SKM-1 treated with dmso at 0.1 percent for 144 hours (cell line): ENCODE data around the gene NPHP4.

Source experiments
- DNase-seq: peaks from one replicate; lab custom pipeline; 2025; ENCODE audit not compliant: unreplicated experiment; lab: John Stamatoyannopoulos, UW

Gene NPHP4

GRCh38 chr1:5839161-5839880 is 152.9 kb downstream of the NPHP4 start:
- DNase-seq, result no peak

DNA sequence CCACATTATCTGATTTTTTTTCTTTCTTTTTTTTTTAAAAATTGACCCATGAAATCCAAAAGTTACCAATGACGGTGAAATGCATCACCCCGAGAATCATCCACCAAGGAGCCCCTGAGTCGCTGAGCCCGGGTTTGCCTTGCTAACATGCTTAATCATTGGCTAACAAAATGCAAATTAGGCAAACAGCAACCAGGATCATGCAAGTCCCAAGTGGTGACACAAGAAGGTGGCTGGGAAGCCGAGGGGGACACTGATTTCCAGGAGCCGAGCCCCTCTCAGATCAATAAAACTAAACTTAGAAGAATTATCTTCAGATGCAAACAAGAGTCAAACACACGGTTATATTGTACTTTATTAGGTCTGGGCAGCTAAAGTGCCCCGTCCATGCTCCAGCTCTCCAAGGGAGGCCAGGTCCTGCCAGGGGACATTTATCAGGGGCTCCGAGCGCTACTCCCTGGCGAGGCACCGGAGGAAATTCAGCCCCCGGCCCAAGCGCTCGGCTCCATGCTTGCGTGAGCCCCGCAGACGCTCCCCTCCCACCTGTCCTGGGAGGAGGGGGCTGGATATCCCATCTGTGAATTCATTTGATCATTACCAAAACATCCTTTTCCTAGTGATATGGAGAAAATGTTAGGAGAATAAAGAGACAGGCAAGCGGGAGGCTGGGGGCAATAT is 154.1 kb downstream of the NPHP4 start:
- no peak for DNase-seq

DNA sequence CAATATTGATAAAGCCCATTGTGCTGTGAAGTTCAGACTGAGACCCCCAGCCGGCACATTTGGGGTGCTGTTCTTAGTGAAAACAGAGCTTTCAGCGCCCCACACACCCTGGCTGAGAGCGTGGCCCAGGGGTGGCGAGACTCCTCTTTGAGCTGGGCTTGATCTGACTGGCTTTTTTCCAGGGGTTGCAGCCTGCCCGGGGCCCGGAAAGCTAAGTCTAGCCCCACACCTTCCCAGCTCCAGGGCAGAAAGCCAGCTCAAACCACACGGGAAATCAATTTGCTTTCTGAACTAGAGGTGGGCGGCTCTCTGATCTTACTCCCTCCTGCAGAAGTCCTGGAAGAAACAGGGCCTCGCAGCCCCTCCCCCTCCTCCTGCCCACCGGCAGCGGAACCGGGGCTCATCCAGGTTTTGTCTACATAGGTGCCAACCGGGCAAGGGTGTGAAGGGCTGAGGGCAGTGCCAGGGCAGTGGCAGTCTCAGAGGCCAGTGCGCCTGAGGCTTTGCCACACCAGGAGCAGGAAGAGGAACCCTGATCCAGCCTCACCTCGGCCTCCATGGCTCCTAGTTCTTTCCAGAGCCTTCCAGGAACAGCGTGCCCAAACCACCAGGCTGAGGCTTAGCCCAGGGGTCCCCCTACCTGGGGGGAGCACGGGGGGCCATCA is 155.3 kb downstream of the NPHP4 start:
- no peak for DNase-seq

GRCh38 chr1:5835179-5835562 is 157.1 kb downstream of the NPHP4 start:
- no peak for DNase-seq

GRCh38 chr1:5834477-5835178 is 157.6 kb downstream of the NPHP4 start:
- DNase-seq, result no peak

DNA sequence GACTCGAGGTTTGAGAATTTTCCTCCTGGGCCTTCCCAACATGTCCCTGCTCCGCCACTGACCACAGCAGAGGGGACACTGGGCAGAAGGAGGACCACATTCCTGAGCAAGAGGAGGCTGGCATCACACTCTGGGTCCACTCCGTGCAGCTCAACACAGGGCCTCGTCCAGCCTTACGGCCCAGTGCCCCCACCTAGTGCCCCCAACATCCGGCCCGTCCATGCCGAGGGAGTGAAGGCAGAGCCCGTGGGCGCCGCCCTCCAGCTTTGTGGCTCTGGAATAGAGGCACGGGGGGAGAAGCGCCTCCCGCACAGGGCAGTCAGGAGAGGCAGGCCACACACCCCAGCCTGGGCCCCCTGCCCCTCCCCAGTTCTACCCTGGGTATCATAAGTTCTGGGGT is 158.3 kb downstream of the NPHP4 start:
- no peak for DNase-seq

GRCh38 chr1:5832916-5833895 is 159.0 kb downstream of the NPHP4 start:
- no peak for DNase-seq

DNA sequence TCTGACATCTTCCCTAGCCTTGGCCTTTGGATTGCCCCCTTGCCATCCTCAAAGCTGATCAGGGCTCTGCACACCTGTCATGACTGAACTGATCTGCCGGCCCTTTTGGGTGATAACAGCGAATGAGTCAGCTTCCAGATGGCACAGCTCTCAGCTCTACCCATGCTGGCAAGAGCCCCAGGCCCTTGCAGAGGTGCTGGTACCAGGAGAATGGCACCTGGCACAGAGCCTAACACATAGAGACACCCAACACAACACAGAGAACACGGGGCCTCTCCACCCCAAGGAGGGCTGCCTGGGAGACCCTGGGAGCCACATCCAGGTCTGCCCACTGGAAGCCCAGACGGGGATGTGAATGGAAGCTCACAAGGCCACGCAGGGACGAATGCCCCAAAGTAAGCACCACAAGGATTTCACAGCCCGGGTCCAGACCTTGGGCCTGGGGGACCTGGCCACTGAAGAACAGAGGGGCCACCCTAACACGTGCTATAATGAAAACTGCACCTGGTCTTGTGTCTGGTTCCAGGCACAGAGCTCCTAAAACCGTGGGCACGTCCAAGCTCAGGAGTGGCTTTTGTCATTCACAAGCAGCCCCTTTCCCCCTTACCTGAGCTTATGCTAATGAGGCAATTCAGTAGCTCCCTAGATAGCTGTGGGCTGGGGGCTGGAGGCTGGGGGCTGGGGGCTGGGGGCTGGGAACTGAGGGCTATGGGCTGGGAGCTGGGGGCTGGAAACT is 160.5 kb downstream of the NPHP4 start:
- no peak for DNase-seq

DNA sequence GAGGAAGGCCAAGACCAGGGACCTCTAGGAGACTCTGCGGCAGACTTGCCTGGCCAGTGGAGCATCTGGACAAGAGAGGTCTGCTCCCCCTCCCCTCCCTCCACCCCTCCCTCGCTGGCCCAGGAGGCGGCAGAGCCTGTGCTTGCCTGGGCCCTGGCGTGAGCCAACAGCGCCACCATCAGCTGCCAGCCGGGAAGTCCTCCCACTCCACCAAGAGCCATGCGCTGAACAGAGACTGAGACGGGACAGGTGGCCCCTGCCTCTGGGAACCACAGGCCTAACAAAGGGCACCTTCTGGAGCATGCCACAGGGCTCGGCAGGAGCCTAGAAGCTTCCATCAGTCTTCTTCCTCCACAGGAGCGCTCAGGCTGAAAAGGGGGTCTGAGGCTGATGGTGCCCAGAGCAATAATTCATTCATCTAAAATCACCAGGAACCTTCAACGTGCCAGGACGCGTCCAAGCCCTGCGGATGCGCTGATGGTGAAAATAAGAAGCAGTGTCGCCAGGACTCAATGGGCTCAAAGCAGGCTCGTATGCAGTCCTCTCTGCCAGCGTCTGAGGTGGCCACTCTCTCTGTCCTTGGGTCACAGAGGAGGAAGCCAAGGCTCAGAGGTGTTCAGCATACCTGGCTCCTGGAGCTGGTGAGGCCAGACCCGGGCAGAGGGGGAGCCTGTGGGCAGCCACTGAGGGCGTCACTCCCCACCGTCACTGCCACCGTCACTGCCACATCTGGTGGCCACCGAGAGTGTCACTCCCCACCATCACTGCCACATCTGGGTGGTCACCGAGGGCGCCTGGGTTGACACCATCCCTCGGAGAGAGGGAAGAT is 161.2 kb downstream of the NPHP4 start:
- DNase-seq, result no peak

DNA sequence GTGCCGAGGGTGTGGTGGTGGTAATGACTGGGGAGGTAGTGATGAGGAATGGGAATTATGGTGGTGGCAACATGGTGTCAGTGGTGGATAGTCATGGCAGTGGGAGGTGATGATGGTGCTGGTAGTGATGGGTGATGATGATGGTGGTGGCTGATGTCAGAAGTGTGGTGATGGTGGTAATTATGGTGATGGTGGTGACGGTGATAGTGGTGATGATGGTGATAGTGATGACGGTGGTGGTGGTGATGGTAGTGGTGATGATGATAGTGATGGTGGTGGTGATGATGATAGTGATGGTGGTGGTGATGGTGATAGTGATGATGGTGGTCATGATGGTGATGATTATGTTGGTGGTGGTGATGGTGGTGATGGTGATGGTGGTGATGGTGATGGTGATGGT is 162.8 kb downstream of the NPHP4 start:
- DNase-seq, result no peak

GRCh38 chr1:5828308-5828935 is 163.8 kb downstream of the NPHP4 start:
- DNase-seq, result no peak

GRCh38 chr1:5827516-5827915 is 164.7 kb downstream of the NPHP4 start:
- no peak for DNase-seq

GRCh38 chr1:5826601-5827000 is 165.6 kb downstream of the NPHP4 start:
- DNase-seq, result no peak

DNA sequence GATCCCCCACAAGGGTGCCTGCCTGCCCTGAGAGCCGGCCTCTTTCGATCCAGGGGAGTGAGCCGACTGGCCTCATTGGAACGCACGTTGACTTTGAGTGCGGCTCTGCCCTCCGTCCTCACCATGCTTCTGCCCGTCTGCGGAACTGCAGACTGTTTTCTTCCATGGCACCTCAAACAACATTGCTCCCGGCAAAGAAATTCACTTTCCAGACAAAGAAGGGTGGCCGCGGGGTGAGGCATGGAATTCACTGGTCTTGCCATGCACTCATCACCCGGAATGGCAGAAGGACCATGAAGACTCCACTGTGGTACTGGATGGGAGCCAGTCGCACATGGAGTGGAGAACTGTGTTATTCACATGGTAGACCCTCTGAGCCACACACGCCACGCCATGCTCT is 169.5 kb downstream of the NPHP4 start:
- no peak for DNase-seq

- DNase-seq, result no peak
These were observed 170.0 kb downstream of the NPHP4 start for GRCh38 chr1:5822266-5822665.

- no peak for DNase-seq
These were observed 170.6 kb downstream of the NPHP4 start for GRCh38 chr1:5821540-5822176.

GRCh38 chr1:5820026-5820421 is 172.2 kb downstream of the NPHP4 start:
- DNase-seq, result no peak

DNA sequence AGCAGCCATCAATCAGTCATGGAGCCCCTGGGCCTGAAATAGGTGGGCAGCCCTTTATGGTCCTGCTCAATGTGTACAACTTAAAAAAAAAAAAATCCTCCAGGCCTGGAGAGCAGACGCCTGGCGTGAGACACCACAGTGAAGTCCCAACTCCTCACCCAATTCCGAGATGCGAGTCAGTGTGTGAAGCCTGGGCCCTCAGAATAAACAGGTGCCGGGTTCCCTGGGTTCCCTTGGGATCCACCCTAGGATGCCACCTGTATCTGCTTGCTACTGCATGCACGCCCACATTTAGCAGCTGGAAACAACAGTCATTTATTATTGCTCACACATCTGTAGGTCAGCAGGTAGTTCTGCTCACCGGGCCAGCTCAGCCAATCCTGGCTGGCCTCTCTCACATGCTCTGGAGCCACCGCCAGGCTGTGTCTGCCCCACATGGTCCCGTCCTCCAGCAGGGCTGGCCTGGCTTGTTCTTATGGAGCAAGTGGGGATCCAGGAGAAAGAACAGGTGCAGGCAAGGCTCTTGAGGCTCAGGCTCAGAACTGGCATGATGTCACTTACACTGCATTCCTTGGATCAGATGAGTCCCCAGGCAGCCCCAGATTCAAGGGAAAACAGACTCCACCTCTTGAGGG is 172.7 kb downstream of the NPHP4 start:
- DNase-seq, result no peak
